GM23248 (cell line): ENCODE results near the gene ANKRD39.

Experiments used
- EZH2 ChIP-seq: fragments of 200-600 bp; sonication (generic); IDR thresholded peaks from 2 replicates; pipeline ENCODE4 v1.6.1; 2018; ENCODE audit warnings: antibody characterized with exemption, mild to moderate bottlenecking; ENCODE audit not compliant: insufficient read depth, poor library complexity, severe bottlenecking
- EZH2phosphoT487 ChIP-seq: fragments of 200-600 bp; sonication (generic); IDR thresholded peaks from 2 replicates; pipeline ENCODE4 v1.6.1; 2018; ENCODE audit warnings: antibody characterized with exemption, moderate library complexity, mild to moderate bottlenecking, low read depth; ENCODE audit not compliant: insufficient read depth

GRCh38 chr2:96844405-96844808, 13.4 kb downstream of the ANKRD39 start:
- TF ChIP-seq EZH2phosphoT487 (no peak), EZH2 (no peak)
